Endometrial microvascular endothelial cells (primary cell): Measurements from ENCODE around the gene PDCD1. TPM values are rescaled to one million over a fixed set of nuclear protein-coding genes. Genes with fewer than 3 reads are reported as not detected.
"Not testable (repeated sequence)": the region's sequence is repeated elsewhere in the genome, so short reads cannot be mapped to it uniquely, and the experiment has no call there.

Experiments
- in situ Hi-C: cut with HindIII; loops from 2 replicates; pipeline ENCODE4 v1.10.0; 2017; ENCODE audit warnings: low sequenced_read_pairs, low pct_unique_long_range_greater_than_20kb; ENCODE audit errors: inconsistent ontology term
- total RNA-seq: library from RNA; depleted of rRNA; stranded (reverse); fragments of >200 nt; gene quantifications from one replicate; pipeline ENCODE4 v1.2.3, GENCODE V29; 2015; ENCODE audit errors: inconsistent ontology term

PDCD1 gene
- total RNA-seq, 1 donor from 2014 or later = not detected

DNA sequence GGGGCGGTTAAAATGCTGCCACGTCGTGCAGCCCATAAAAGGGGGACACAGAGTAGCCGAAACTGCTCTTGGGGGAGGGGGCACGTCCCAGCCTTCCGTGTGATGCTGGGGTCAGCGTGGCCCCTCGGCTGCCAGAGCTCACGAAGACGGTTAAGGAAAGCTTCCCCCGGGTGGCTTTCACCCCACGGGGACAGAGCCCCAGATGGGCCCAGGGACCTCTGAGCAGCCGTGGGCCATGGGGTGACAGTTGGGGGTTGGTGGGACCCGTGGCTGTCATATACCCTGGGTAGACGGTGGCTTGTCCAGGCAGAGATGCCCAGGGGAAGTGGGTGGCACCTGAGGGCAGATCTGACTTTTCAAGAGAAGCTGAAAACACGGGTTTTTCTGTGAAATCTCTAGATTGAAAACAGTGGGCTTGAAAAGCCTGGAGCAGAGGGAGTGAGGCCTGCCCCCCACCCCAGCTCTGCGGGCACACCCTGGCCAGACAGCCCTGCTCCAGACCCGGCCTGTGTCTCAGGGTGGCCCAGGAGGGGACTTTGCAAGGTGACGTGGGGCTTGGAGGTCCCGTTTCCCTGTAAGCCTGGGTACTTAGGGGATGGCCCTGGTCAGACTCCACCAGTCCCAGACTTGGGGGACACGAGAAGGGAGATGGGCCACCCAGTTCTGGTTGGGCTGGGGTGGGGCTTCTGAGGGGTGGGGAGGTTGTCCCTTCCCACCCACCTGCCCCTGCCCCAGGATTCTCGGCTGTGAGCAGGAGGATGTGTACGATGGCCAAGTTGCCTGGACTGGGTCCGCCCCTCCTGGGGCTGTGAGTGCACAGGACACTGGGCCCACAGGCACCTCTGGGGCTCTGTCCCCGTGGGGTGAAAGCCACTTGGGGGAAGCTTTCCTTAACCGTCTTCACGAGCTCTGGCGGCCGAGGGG lies 49.0 kb downstream of the PDCD1 start:
- in situ Hi-C loops = no loop called here

DNA sequence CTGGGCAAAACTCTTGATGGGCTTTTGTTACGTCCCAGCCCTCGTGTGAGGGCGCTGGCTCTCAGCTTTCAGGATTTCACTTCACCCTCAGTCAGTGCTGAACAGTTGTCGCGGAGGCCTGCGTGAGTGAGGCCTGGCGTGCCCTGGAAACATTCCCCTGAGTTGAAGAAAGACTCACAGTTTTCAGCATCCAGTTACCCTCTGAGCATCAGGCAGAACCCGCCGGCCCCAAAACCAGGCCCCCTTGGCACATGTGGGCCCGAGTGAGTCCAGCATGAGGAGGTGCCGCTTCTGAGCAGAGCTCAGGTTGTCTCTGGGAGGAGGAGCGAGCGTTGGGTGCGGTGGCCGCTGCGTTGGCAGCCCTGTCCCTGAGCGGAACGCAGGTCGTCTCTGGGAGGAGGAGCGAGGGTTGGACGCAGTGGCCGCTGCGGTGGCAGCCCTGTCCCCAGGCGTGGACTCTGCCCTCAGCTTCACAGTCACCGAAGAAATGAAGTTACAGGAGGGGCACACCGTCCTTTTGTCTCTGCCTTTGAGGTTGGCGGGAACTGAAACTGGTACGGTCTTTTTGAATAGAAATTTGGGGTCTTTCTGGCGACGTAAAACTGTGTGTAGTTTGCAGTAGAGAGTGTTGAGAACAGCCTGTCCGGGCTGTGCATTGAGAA lies 49.8 kb downstream of the PDCD1 start, which contains the start of gene NEU4:
NEU4 (plus strand) TSS at position 473 of the 662 bp plus-strand sequence. CDS start 5,292 bp downstream, outside the sequence.
- in situ Hi-C loops = no loop called here

DNA sequence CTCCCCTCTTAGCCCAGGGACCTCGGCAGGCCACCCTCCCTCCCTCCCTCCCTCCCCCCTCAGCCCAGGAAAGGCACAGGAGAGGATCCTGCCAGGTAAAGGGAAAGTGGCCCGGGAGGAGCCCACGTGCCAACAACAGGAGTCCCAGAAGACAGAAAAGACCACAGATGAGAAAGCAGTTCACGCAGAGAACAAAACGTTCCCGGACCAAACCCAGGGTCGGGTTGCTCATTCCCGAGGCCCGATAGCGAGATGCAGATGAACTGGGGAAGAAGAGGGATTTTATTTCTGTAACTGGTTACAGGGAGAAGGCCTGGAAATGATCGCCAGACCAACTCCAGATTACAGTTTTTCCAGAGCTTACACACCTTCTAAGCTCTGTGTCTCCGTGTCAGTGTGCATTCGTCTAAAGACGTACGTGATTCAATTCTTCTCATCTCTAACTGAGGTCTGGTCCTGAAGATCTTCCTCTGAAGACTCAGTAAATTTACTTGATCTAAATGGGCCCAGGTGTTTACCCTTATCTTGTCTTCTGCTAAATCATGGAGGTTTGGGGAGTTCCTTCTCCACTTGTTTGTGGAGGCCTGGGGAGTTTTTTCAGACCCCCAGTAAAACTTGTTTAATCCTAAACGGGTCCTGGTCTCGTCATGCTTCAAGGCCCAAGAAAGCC lies 50.5 kb downstream of the PDCD1 start:
- in situ Hi-C loops = no loop called here

DNA sequence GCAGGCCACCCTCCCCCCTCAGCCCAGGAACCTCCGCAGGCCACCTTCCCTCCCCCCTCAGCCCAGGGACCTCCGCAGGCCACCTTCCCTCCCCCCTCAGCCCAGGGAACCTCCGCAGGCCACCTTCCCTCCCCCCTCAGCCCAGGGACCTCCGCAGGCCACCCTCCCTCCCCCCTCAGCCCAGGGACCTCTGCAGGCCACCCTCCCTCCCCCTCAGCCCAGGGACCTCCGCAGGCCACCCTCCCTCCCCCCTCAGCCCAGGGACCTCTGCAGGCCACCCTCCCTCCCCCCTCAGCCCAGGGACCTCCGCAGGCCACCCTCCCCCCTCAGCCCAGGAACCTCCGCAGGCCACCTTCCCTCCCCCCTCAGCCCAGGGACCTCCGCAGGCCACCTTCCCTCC lies 52.5 kb downstream of the PDCD1 start:
- in situ Hi-C loops = not testable (repeated sequence)

DNA sequence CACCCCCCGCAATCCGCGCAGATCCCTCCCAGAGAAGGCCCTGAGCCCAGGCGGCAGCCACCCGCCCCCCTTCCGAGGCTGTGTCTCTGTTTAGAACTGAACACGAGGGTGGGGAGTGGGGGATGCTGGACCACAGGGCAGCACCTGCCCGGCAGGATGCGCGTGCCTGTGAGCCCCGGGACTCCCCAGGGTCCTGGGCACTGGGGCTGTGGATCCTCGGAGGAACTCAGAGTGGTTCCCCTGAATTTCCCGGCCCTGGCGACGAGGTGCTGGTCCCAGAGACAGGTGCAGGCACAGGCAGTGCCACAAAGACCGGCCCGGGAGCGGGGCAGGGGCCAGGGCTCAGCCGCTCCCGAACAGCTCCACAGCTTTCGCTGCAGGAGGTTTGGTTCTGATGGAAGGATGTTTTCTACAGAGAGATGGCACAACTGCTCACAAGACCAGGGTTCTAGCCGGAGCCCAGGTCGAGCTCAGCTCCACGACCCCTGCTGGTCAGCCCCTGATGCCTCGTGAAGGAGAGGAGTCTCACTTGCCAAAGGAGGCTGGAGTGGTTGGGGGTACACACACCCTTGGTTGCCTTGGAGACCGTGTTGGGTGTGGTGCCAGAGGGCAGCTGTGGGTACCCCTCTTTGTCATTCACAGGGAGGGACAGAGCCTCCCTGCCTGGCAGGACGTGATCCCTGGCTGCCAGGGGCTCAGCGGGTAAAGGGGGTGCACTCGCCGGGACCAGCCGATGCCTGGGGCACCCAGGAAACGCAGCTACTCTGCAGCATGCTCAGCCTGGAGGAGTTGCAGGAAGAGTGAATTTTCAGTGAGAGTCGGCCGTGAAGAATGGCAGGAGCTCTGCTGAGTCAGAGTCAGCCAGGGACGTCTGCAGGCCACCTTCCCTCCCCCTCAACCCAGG lies 54.1 kb downstream of the PDCD1 start:
- in situ Hi-C loops = no loop called here

DNA sequence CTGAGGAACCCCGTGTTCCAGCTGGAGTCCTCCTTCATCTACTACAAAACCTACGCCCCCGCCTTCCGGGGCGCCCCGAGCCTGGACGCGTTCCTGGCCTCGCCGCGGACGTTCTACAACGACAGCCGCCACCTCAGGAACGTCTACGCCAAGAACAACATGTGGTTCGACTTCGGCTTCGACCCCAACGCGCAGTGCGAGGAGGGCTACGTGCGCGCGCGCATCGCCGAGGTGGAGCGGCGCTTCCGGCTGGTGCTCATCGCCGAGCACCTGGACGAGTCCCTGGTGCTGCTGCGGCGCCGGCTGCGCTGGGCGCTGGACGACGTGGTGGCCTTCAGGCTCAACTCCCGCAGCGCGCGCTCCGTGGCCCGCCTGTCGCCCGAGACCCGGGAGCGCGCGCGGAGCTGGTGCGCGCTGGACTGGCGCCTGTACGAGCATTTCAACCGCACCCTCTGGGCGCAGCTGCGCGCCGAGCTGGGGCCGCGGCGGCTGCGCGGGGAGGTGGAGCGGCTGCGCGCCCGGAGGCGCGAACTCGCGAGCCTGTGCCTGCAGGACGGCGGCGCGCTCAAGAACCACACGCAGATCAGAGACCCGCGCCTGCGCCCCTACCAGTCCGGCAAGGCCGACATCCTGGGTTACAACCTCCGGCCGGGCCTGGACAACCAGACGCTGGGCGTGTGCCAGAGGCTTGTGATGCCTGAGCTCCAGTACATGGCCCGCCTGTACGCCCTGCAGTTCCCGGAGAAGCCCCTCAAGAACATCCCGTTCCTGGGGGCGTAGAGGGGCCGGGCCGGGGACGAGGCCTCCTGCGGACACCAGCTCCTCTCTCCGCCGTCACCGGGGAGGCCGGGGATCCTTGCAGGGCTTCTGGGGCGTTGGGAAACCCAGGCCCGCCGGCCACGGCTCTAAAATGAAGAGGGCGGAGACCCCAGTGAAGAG lies 55.0 kb downstream of the PDCD1 start:
- in situ Hi-C loops = no loop called here

DNA sequence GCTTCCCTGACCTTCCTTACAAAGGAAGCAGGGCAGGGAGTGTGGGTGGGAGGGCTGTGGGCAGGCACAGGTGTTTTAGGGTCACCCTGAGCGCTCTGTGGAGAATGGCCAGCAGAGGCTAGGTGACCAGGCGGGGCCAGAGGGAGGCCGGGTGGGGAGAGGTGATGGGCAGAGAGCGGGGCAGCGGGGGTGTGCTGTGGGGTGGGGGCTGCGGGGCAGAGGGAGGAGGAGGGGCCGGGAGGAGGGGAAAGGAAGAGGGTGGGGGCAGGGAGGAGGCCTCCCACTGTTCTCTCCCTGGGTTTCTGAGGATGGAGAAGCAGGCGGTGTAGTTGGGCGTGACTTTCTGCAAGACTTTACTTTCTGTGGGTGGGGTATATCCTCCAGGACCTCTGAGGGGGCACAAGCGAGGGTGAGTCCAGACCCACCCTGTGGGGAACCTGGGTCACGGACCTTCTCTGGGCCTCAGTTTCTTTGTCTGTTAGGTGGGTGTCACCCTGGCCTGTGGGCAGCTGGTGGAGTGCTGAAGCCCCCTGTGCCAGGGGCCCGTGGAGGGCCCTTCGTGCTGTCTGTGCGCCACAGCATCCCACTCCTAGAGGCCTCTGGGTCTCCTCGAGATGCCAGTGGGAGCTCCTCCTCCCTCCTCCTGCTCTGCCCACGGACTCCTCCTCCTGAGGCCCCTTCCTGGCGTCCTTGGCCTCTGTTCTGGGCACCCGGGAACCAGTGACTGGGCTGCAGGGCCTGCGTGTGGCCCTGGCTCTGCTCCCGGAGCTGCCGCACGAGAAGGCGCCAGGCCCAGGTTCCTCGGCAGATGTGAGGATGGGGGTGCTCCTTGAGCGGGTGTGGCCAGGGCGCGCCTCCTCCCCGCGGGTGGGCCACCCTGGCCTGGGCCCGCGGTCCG lies 56.0 kb downstream of the PDCD1 start:
- in situ Hi-C loops = no loop called here

DNA sequence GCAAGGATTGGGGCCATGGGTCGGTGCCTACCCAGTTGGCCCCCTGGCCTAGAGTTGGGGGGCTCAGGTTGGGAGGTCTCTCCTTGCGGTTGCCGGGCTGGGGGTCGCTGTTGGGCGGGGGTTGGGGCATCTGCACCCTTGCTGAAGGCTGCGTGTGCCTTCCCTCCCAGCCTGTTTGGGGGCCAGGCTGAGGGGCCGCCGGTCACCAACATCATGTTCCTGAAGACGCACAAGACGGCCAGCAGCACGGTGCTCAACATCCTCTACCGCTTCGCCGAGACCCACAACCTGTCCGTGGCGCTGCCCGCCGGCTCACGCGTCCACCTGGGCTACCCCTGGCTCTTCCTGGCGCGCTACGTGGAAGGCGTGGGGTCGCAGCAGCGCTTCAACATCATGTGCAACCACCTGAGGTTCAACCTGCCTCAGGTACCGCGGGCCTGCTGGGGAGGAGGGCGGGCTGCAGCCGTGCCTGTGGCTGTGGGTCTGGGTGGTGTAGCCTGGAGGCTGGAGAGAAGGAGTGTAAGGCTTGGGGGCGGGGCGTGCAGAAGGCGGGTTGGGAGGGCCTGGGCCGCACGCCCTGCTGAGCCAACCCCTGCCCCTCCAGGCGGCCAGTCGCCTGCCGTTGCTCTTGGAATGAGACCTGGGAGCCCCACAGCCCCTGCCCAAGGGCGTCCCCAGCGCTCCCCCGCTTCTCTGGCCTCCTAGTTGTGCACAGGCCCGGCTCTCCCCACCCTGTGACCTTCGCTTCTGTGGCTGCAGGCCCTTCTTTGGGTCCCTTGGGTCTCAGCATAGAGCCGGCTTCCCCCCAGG lies 56.9 kb downstream of the PDCD1 start:
- in situ Hi-C loops = no loop called here

DNA sequence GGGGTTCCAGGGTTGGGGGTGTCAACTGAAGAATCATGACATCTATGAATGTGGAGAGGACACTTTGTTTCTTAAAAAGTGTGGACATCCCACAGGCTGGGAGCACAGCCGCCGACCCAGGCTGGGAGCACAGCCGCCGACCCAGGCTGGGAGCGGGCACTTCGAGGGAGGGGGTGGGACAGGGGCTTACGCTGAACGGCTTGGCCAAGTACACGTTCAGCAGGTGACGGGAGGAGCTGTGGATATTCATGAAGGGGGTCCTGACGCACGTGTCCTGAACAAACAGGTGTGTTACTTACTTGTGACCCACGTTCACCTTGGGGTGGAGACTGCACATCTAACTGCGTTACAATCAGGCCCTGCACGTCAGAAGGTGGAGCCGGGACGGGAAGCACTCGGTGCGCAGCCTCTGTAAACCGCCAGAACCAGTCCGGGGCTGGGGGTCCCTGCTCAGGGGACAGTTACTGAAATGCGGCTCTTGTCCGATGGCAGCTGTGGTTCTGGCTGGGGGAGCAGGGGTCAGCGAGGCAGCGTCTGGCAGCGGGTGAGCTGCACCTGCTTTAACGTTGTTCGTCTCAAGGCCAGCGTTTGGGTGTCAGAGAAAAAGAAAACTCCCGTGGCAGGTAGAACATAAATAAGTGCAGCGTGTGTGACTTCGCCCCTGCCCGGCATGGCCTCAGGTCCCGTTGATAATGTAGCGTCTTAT lies 58.3 kb downstream of the PDCD1 start:
- in situ Hi-C loops = not testable (repeated sequence)

Other genes starting within 250 kb of the PDCD1 start
- 47.6 TPM for gene THAP4, start 221.7 kb downstream of the PDCD1 start, total RNA-seq
- gene ATG4B, start 221.2 kb downstream of the PDCD1 start, total RNA-seq = 67.7 TPM
- 140 TPM for gene DTYMK, start 172.1 kb downstream of the PDCD1 start, total RNA-seq
- gene ING5, start 156.9 kb downstream of the PDCD1 start, total RNA-seq = 12.6 TPM
- 10.9 TPM for gene D2HGDH, start 124.3 kb downstream of the PDCD1 start, total RNA-seq
- not detected for gene GAL3ST2, start 82.1 kb downstream of the PDCD1 start, total RNA-seq
- not detected for gene NEU4, start 49.7 kb downstream of the PDCD1 start, total RNA-seq
- gene RTP5, start 10.8 kb upstream of the PDCD1 start, total RNA-seq = not detected